Measurements from ENCODE around the gene STMP1. TPM values are rescaled to one million over a fixed set of nuclear protein-coding genes. Genes with fewer than 3 reads are reported as not detected.

STMP1 gene
- total and polyA plus RNA-seq, 11 donors = 14.7 to 34.7 (median 29.2) TPM

DNA sequence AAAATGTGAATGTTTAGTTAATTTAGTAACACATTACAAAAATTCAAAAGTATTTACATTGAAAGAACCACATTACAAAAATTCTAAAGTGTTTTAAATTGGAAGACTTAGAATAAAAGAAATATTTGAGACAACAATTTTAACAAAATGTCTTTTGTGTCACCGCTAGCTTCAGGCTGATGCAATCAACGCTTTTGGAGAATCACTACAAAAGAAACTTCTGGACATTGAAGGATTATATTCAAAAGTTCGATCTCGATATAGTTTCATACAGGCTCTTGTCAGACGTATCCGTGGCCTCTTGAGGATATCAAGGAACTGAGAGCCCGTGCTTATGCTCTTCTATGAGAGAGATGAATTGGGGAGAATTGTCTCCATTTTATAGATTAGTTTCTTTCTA lies 14.1 kb upstream of the STMP1 start:
- 81 to 90% (median 85%) methylated on average over 7 of the region's 7 CpGs for WGBS, 4 donors
- Histone ChIP-seq H3K4me1 (peaks cover 0 to 2% (median 0%) of the 10 kb centered on the region in 12 donors), H3K36me3 (peaks cover 0 to 68% (median 50%) of the 10 kb centered on the region in 9 donors), H3K27me3 (no peaks in the 10 kb centered on the region), H3K27ac (no peak overlapping the region), H3K4me3 (no peak overlapping the region), H3K9me3 (no peaks in the 10 kb centered on the region)
- TF ChIP-seq, protein P1, sequence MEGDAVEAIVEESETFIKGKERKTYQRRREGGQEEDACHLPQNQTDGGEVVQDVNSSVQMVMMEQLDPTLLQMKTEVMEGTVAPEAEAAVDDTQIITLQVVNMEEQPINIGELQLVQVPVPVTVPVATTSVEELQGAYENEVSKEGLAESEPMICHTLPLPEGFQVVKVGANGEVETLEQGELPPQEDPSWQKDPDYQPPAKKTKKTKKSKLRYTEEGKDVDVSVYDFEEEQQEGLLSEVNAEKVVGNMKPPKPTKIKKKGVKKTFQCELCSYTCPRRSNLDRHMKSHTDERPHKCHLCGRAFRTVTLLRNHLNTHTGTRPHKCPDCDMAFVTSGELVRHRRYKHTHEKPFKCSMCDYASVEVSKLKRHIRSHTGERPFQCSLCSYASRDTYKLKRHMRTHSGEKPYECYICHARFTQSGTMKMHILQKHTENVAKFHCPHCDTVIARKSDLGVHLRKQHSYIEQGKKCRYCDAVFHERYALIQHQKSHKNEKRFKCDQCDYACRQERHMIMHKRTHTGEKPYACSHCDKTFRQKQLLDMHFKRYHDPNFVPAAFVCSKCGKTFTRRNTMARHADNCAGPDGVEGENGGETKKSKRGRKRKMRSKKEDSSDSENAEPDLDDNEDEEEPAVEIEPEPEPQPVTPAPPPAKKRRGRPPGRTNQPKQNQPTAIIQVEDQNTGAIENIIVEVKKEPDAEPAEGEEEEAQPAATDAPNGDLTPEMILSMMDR (IDR thresholded peaks at IDR 0.05) = no peak
- no peak for TF ChIP-seq POLR2A (IDR thresholded peaks at IDR 0.05)
- intact Hi-C loops (cut with DNase I) = loop anchor here in 5 of 10 donors (5.0 to 10.0 kb wide), 3 partner anchors 133 to 371 kb away; partner anchors contain the start of gene CNOT4 (in 1 of the 5)
- ATAC-seq (no peak), DNase-seq (no peak)

GRCh38 chr7:135650831-135651573 lies 11.3 kb upstream of the STMP1 start:
- DNase-seq = no peak
- no peak overlapping the region for H3K4me3 ChIP-seq
- peaks cover 0 to 42% (median 23%) of the 10 kb centered on the region in 9 donors for H3K36me3 ChIP-seq
- H3K27ac ChIP-seq = peak overlapping the region in 1 of 12 donors; percentile 56
- WGBS, 4 donors = 68 to 74% (median 73%) methylated on average over 15 of the region's 15 CpGs
- H3K27me3 ChIP-seq = no peaks in the 10 kb centered on the region
- H3K4me1 ChIP-seq = no peaks in the 10 kb centered on the region
- H3K9me3 ChIP-seq = no peaks in the 10 kb centered on the region
- no peak for TF ChIP-seq POLR2A (IDR thresholded peaks at IDR 0.05)
- TF ChIP-seq, protein P1 (IDR thresholded peaks at IDR 0.05) = no peak
- intact Hi-C loops (cut with DNase I) = no loop called here
- peak; percentile 29 to 72 (median 48) for ATAC-seq

- no peak overlapping the region for H3K4me3 ChIP-seq
- H3K36me3 ChIP-seq = peaks cover 0 to 18% (median 5%) of the 10 kb centered on the region in 9 donors
- intact Hi-C loops (cut with DNase I) = no loop called here
- no peaks in the 10 kb centered on the region for H3K4me1 ChIP-seq
- no peak for ATAC-seq
- 88 to 95% (median 91%) methylated on average over 12 of the region's 12 CpGs for WGBS, 4 donors
- no peaks in the 10 kb centered on the region for H3K9me3 ChIP-seq
- no peak overlapping the region for H3K27ac ChIP-seq
- no peak for DNase-seq
- TF ChIP-seq POLR2A (IDR thresholded peaks at IDR 0.05) = no peak
- TF ChIP-seq, protein P1 (IDR thresholded peaks at IDR 0.05) = no peak
- H3K27me3 ChIP-seq = no peaks in the 10 kb centered on the region
Observed at GRCh38 chr7:135653340-135654080, 8.8 kb upstream of the STMP1 start.

- no peaks in the 10 kb centered on the region for H3K36me3 ChIP-seq
- no peak for DNase-seq
- no peak for TF ChIP-seq POLR2A (IDR thresholded peaks at IDR 0.05)
- TF ChIP-seq, protein P1 (IDR thresholded peaks at IDR 0.05) = no peak
- no peaks in the 10 kb centered on the region for H3K27me3 ChIP-seq
- WGBS, 4 donors = 91 to 95% (median 92%) methylated on average over 5 of the region's 5 CpGs
- no peak overlapping the region for H3K4me3 ChIP-seq
- H3K4me1 ChIP-seq = peaks cover 0 to 21% (median 8%) of the 10 kb centered on the region in 12 donors
- H3K27ac ChIP-seq = no peak overlapping the region
- H3K9me3 ChIP-seq = no peaks in the 10 kb centered on the region
- no peak for ATAC-seq
- intact Hi-C loops (cut with DNase I) = no loop called here
Observed at GRCh38 chr7:135658564-135658963, 3.8 kb upstream of the STMP1 start.
